OCI-LY7 (cell line): ENCODE results near the gene ADH7. TPM values are rescaled to one million over a fixed set of nuclear protein-coding genes. Genes with fewer than 3 reads are reported as not detected.

Experiments used
- BruUV-seq: library from RNA; stranded (reverse); fragments of 400-500 nt; replicated peaks from 2 replicates; lab custom pipeline; 2021; lab: Mats Ljungman, UMichigan
- CTCF ChIA-PET: fragments of 300-600 bp; sonication (Branson Sonifier 250); formaldehyde crosslinking; loops from one replicate; lab custom pipeline; 2022; ENCODE audit warnings: antibody characterized with exemption; ENCODE audit not compliant: unreplicated experiment; lab: Charles Lee
- POLR2A ChIA-PET: fragments of 300-600 bp; sonication (Branson Sonifier 250); formaldehyde crosslinking; loops from one replicate; lab custom pipeline; 2022; ENCODE audit warnings: antibody characterized with exemption; lab: Charles Lee
- DNase-seq: peaks from one replicate; pipeline ENCODE4 v3.0.0-alpha.2; 2015; ENCODE audit warnings: low spot score
- H2AFZ ChIP-seq: fragments of 200-600 bp; sonication (generic), shearing (Covaris generic); 2 replicates; pipeline ENCODE4 v1.6.1; 2014; ENCODE audit warnings: mild to moderate bottlenecking, antibody characterized with exemption, low read length, moderate library complexity
- H3K27ac ChIP-seq: fragments of 200-600 bp; sonication (generic); 2 replicates; pipeline ENCODE4 v1.5.1; 2014; ENCODE audit warnings: mixed run types, low read depth, mild to moderate bottlenecking, moderate library complexity, low read length, inconsistent platforms; ENCODE audit not compliant: poor library complexity, severe bottlenecking
- H3K36me3 ChIP-seq: fragments of 200-600 bp; sonication (generic); 2 replicates; pipeline ENCODE4 v1.6.1; 2014; ENCODE audit warnings: mild to moderate bottlenecking, antibody characterized with exemption, low read length, moderate library complexity, mixed read lengths; ENCODE audit not compliant: insufficient read depth
- H3K4me1 ChIP-seq: fragments of 200-600 bp; sonication (generic); 2 replicates; pipeline ENCODE4 v1.5.1; 2014; ENCODE audit warnings: mild to moderate bottlenecking, low read length; ENCODE audit not compliant: insufficient read depth, poor library complexity, severe bottlenecking
- H3K4me2 ChIP-seq: fragments of 200-600 bp; sonication (generic); 2 replicates; pipeline ENCODE4 v1.6.1; 2014; ENCODE audit warnings: mild to moderate bottlenecking, low read length
- H3K4me3 ChIP-seq: fragments of 200-600 bp; sonication (generic); 2 replicates; pipeline ENCODE4 v1.5.1; 2014; ENCODE audit warnings: mild to moderate bottlenecking, low read depth, low read length; ENCODE audit not compliant: poor library complexity, severe bottlenecking
- H3K79me2 ChIP-seq: fragments of 200-600 bp; sonication (generic); 2 replicates; pipeline ENCODE4 v1.6.1; 2016; ENCODE audit warnings: low read depth, mild to moderate bottlenecking, low read length, moderate library complexity, mixed read lengths; ENCODE audit not compliant: insufficient read depth
- H3K9me2 ChIP-seq: fragments of 200-600 bp; sonication (generic); 2 replicates; pipeline ENCODE4 v1.6.1; 2016; ENCODE audit warnings: mild to moderate bottlenecking, low read length, mixed read lengths; ENCODE audit not compliant: insufficient read depth
- H3K9me3 ChIP-seq: fragments of 200-600 bp; sonication (generic); 2 replicates; pipeline ENCODE4 v1.6.1; 2014; ENCODE audit warnings: mild to moderate bottlenecking, mixed run types, low read length, mixed read lengths
- H4K20me1 ChIP-seq: fragments of 200-600 bp; sonication (generic); 2 replicates; pipeline ENCODE4 v1.6.1; 2014; ENCODE audit warnings: mild to moderate bottlenecking, antibody characterized with exemption, low read length, moderate library complexity, mixed read lengths; ENCODE audit not compliant: insufficient read depth
- CTCF ChIP-seq: fragments of 200-600 bp; sonication (generic); conservative IDR thresholded peaks from 2 replicates; pipeline ENCODE4 v1.5.1; 2014; ENCODE audit warnings: mild to moderate bottlenecking, antibody characterized with exemption, low read length, moderate library complexity, mixed read lengths
- EZH2phosphoT487 ChIP-seq: fragments of 200-600 bp; sonication (generic); IDR thresholded peaks from 2 replicates; pipeline ENCODE4 v1.6.1; 2018; ENCODE audit warnings: low read depth, borderline replicate concordance, mild to moderate bottlenecking, mixed run types, antibody characterized with exemption, low read length, moderate library complexity, mixed read lengths
- intact Hi-C: fragments of 100-400 bp; cut with micrococcal nuclease; formaldehyde crosslinking; loops from one replicate; pipeline ENCODE4 v1.10.0; 2022; ENCODE audit not compliant: unreplicated experiment
- total RNA-seq, 2 experiments: library from RNA; depleted of rRNA in 1 of 2; stranded (reverse); fragments of >200 nt in 1 of 2; shearing (Covaris generic) in 1 of 2; gene quantifications; 2 replicates each; pipeline ENCODE4 v1.2.3, GENCODE V29; 2014 to 2022

The ADH7 gene
- total RNA-seq, 2 experiments from 2014 or later: not detected

- H3K4me3 ChIP-seq: no peak overlapping the region
- no peaks in the 10 kb centered on the region for H4K20me1 ChIP-seq
- no peaks in the 10 kb centered on the region for H3K4me1 ChIP-seq
- no peak overlapping the region for H3K27ac ChIP-seq
- no peaks in the 10 kb centered on the region for H3K9me2 ChIP-seq
- H3K79me2 ChIP-seq: no peaks in the 10 kb centered on the region
- no peak for DNase-seq
- H3K9me3 ChIP-seq: no peaks in the 10 kb centered on the region
- BruUV-seq: no TSS peak
- ChIA-PET POLR2A (no interaction called here), CTCF (no interaction called here)
- TF ChIP-seq EZH2phosphoT487: no peak
- no peak overlapping the region for H3K4me2 ChIP-seq
- H3K36me3 ChIP-seq: no peaks in the 10 kb centered on the region
- no peak overlapping the region for H2AFZ ChIP-seq
- intact Hi-C loops: no loop called here
These were observed 45.5 kb downstream of the ADH7 start for GRCh38 chr4:99389606-99390005.

GRCh38 chr4:99383833-99384392 is 51.2 kb downstream of the ADH7 start:
- Histone ChIP-seq H3K4me2 (no peak overlapping the region), H3K79me2 (no peaks in the 10 kb centered on the region), H3K9me3 (no peaks in the 10 kb centered on the region), H3K27ac (no peak overlapping the region), H3K4me1 (no peaks in the 10 kb centered on the region), H4K20me1 (no peaks in the 10 kb centered on the region), H3K4me3 (no peak overlapping the region), H3K36me3 (no peaks in the 10 kb centered on the region), H3K9me2 (no peaks in the 10 kb centered on the region), H2AFZ (no peak overlapping the region)
- ChIA-PET CTCF (no interaction called here), POLR2A (interaction anchor here (0.6 to 1.5 kb wide), 2 partner anchors 20 to 1210 kb away, joined by 3 read pairs; no protein-coding TSS in a partner anchor)
- no peak for TF ChIP-seq CTCF
- no peak for TF ChIP-seq EZH2phosphoT487
- intact Hi-C loops: no loop called here
- DNase-seq: no peak
- no TSS peak for BruUV-seq

GRCh38 chr4:99383399-99383798 is 51.7 kb downstream of the ADH7 start:
- no peaks in the 10 kb centered on the region for H3K9me2 ChIP-seq
- no peaks in the 10 kb centered on the region for H3K9me3 ChIP-seq
- ChIA-PET CTCF (no interaction called here), POLR2A (interaction anchor here (0.6 to 1.5 kb wide), 2 partner anchors 21 to 1210 kb away, joined by 3 read pairs; no protein-coding TSS in a partner anchor)
- no peaks in the 10 kb centered on the region for H3K36me3 ChIP-seq
- H2AFZ ChIP-seq: no peak overlapping the region
- no peak overlapping the region for H3K4me3 ChIP-seq
- DNase-seq: no peak
- no peaks in the 10 kb centered on the region for H4K20me1 ChIP-seq
- H3K4me2 ChIP-seq: no peak overlapping the region
- H3K79me2 ChIP-seq: no peaks in the 10 kb centered on the region
- BruUV-seq: no TSS peak
- intact Hi-C loops: no loop called here
- no peak overlapping the region for H3K27ac ChIP-seq
- H3K4me1 ChIP-seq: no peaks in the 10 kb centered on the region
- TF ChIP-seq EZH2phosphoT487 (no peak), CTCF (no peak)
